Suprapubic skin (tissue), 4 donors: Measurements from ENCODE around the gene NLE1. TPM values are rescaled to one million over a fixed set of nuclear protein-coding genes. Genes with fewer than 3 reads are reported as not detected.

Source experiments
- DNase-seq, 2 donors: peaks; one replicate each; pipeline ENCODE4 v3.0.0-alpha.2; 2019; ENCODE audit warnings: low spot score in 2 of 2
- H3K27ac ChIP-seq: fragments of 200-600 bp; sonication (generic); one replicate; pipeline ENCODE4 v1.5.1; 2019
- H3K27me3 ChIP-seq: fragments of 200-600 bp; sonication (generic); one replicate; pipeline ENCODE4 v1.5.1; 2019
- H3K36me3 ChIP-seq: fragments of 200-600 bp; sonication (generic); one replicate; pipeline ENCODE4 v1.5.1; 2019
- H3K4me1 ChIP-seq: fragments of 200-600 bp; sonication (generic); one replicate; pipeline ENCODE4 v1.5.1; 2019
- H3K4me3 ChIP-seq: fragments of 200-600 bp; sonication (generic); one replicate; pipeline ENCODE4 v1.5.1; 2019; ENCODE audit warnings: mild to moderate bottlenecking
- H3K9me3 ChIP-seq: fragments of 200-600 bp; sonication (generic); one replicate; pipeline ENCODE4 v1.5.1; 2019
- CTCF ChIP-seq, 2 donors: fragments of 200-600 bp in 1 of 2; fragments of 450-650 bp in 1 of 2; sonication (generic) in 1 of 2; IDR thresholded peaks; one replicate each; pipeline ENCODE4 v1.5.1; 2016 to 2019; ENCODE audit warnings: antibody characterized with exemption in 2 of 2, mild to moderate bottlenecking in 1 of 2, moderate library complexity in 1 of 2
- EP300 ChIP-seq: sonication (generic); formaldehyde crosslinking; IDR thresholded peaks from one replicate; pipeline ENCODE4 v1.6.1; 2017; ENCODE audit warnings: antibody characterized with exemption
- POLR2A ChIP-seq, 2 donors: fragments of 450-650 bp; IDR thresholded peaks; one replicate each; pipeline ENCODE4 v1.6.1; 2017; ENCODE audit warnings: antibody characterized with exemption in 2 of 2, mild to moderate bottlenecking in 2 of 2, moderate library complexity in 2 of 2
- POLR2AphosphoS5 ChIP-seq, 3 donors: sonication (generic); formaldehyde crosslinking; IDR thresholded peaks; one replicate each; pipeline ENCODE4 v1.6.1; 2017; ENCODE audit warnings: antibody characterized with exemption in 3 of 3
- WGBS: methylation state at CpG from one replicate; pipeline ENCODE4 v1.1.5; 2018; 5-methylcytosine and 5-hydroxymethylcytosine counted together
- total RNA-seq, 4 donors: library from RNA; depleted of rRNA; stranded (reverse); fragments of >200 nt; gene quantifications; one replicate each; pipeline ENCODE4 v1.1.0, GENCODE V29; 2016

Gene NLE1
- total RNA-seq, 4 donors from 2014 or later: 16.1 to 24.7 (median 20.1) TPM

GRCh38 chr17:35083071-35083470 is 59.0 kb downstream of the NLE1 start:
- WGBS: 82% methylated on average over 2 of the region's 2 CpGs
- Histone ChIP-seq H3K4me3 (no peak overlapping the region), H3K36me3 (no peaks in the 10 kb centered on the region), H3K27me3 (no peaks in the 10 kb centered on the region), H3K4me1 (peaks cover 27% of the 10 kb centered on the region), H3K9me3 (no peaks in the 10 kb centered on the region), H3K27ac (no peak overlapping the region)
- no peak for DNase-seq
- TF ChIP-seq EP300 (no peak), POLR2AphosphoS5 (IDR thresholded peaks at IDR 0.05) (no peak), POLR2A (IDR thresholded peaks at IDR 0.05) (no peak), CTCF (IDR thresholded peaks at IDR 0.05) (no peak)

- no peaks in the 10 kb centered on the region for H3K27me3 ChIP-seq
- H3K36me3 ChIP-seq: no peaks in the 10 kb centered on the region
- H3K9me3 ChIP-seq: no peaks in the 10 kb centered on the region
- H3K4me3 ChIP-seq: no peak overlapping the region
- WGBS: 43% methylated on average over 3 of the region's 3 CpGs
- no peak for DNase-seq
- H3K27ac ChIP-seq: no peak overlapping the region
- peaks cover 19% of the 10 kb centered on the region for H3K4me1 ChIP-seq
- no peak for TF ChIP-seq POLR2A (IDR thresholded peaks at IDR 0.05)
- no peak for TF ChIP-seq EP300
- no peak for TF ChIP-seq CTCF (IDR thresholded peaks at IDR 0.05)
- no peak for TF ChIP-seq POLR2AphosphoS5 (IDR thresholded peaks at IDR 0.05)
Observed at GRCh38 chr17:35082073-35082657, 59.9 kb downstream of the NLE1 start.

GRCh38 chr17:35081638-35082037 is 60.5 kb downstream of the NLE1 start:
- TF ChIP-seq EP300 (no peak), POLR2AphosphoS5 (IDR thresholded peaks at IDR 0.05) (no peak), CTCF (IDR thresholded peaks at IDR 0.05) (no peak), POLR2A (IDR thresholded peaks at IDR 0.05) (no peak)
- Histone ChIP-seq H3K36me3 (no peaks in the 10 kb centered on the region), H3K27ac (no peak overlapping the region), H3K27me3 (no peaks in the 10 kb centered on the region), H3K9me3 (no peaks in the 10 kb centered on the region), H3K4me1 (peaks cover 14% of the 10 kb centered on the region), H3K4me3 (no peak overlapping the region)
- DNase-seq: no peak
- 84% methylated on average over 1 of the region's 1 CpG for WGBS

- Histone ChIP-seq H3K4me1 (peaks cover 8% of the 10 kb centered on the region), H3K4me3 (no peak overlapping the region), H3K36me3 (no peaks in the 10 kb centered on the region), H3K9me3 (no peaks in the 10 kb centered on the region), H3K27ac (no peak overlapping the region), H3K27me3 (no peaks in the 10 kb centered on the region)
- TF ChIP-seq POLR2A (IDR thresholded peaks at IDR 0.05) (no peak), EP300 (no peak), POLR2AphosphoS5 (IDR thresholded peaks at IDR 0.05) (no peak), CTCF (IDR thresholded peaks at IDR 0.05) (no peak)
- DNase-seq: no peak
- 60% methylated on average over 1 of the region's 1 CpG for WGBS
Observed at GRCh38 chr17:35080536-35080935, 61.6 kb downstream of the NLE1 start.

GRCh38 chr17:35079547-35080423 is 62.3 kb downstream of the NLE1 start:
- H3K36me3 ChIP-seq: no peaks in the 10 kb centered on the region
- DNase-seq: no peak
- H3K27me3 ChIP-seq: no peaks in the 10 kb centered on the region
- H3K9me3 ChIP-seq: no peaks in the 10 kb centered on the region
- no peak for TF ChIP-seq CTCF (IDR thresholded peaks at IDR 0.05)
- no peak for TF ChIP-seq EP300
- TF ChIP-seq POLR2AphosphoS5 (IDR thresholded peaks at IDR 0.05): no peak
- TF ChIP-seq POLR2A (IDR thresholded peaks at IDR 0.05): no peak
- H3K4me3 ChIP-seq: no peak overlapping the region
- WGBS: 96% methylated on average over 1 of the region's 1 CpG
- H3K4me1 ChIP-seq: peaks cover 8% of the 10 kb centered on the region
- no peak overlapping the region for H3K27ac ChIP-seq
